Measurements from ENCODE around the gene ATG5.

GRCh38 chr6:106243261-106243660, 82.3 kb downstream of the ATG5 start:
- TF ChIP-seq CTCF (conservative IDR thresholded peaks at IDR 0.05; ENCODE audit: low read length) (no peak), EZH2phosphoT487 (IDR thresholded peaks at IDR 0.05; ENCODE audit: borderline replicate concordance) (no peak)

Data from Loucy (cell line).